H9 (cell line): ENCODE results near the gene SLC41A1. TPM values are rescaled to one million over a fixed set of nuclear protein-coding genes. Genes with fewer than 3 reads are reported as not detected.

Experiments
- DNase-seq: peaks from one replicate; pipeline ENCODE4 v3.0.0-alpha.2; 2017
- H2AFZ ChIP-seq: one replicate; pipeline ENCODE4 v1.6.1; 2013; ENCODE audit warnings: mild to moderate bottlenecking, low read length, control low read depth, moderate library complexity
- H2AK5ac ChIP-seq: 2 replicates; pipeline ENCODE4 v1.6.1; 2013; ENCODE audit warnings: low read length, control low read depth, mixed read lengths; ENCODE audit not compliant: insufficient read length
- H2BK120ac ChIP-seq: one replicate; pipeline ENCODE4 v1.6.1; 2013; ENCODE audit warnings: low read depth, mild to moderate bottlenecking, low read length, control low read depth, inconsistent platforms; ENCODE audit not compliant: poor library complexity, severe bottlenecking
- H2BK12ac ChIP-seq: 2 replicates; pipeline ENCODE4 v1.6.1; 2013; ENCODE audit warnings: low read length, control low read depth, mixed read lengths, low read depth; ENCODE audit not compliant: insufficient read length
- H2BK15ac ChIP-seq: 2 replicates; pipeline ENCODE4 v1.6.1; 2013; ENCODE audit warnings: low read depth, low read length, control low read depth
- H2BK20ac ChIP-seq: one replicate; pipeline ENCODE4 v1.6.1; 2013; ENCODE audit warnings: low read depth, mild to moderate bottlenecking, low read length, control low read depth, inconsistent platforms; ENCODE audit not compliant: poor library complexity, severe bottlenecking
- H2BK5ac ChIP-seq: 2 replicates; pipeline ENCODE4 v1.6.1; 2013; ENCODE audit warnings: low read length, control low read depth, mixed read lengths; ENCODE audit not compliant: insufficient read length
- H3K14ac ChIP-seq: 2 replicates; pipeline ENCODE4 v1.6.1; 2013; ENCODE audit warnings: low read length, control low read depth; ENCODE audit not compliant: insufficient read depth
- H3K18ac ChIP-seq: 2 replicates; pipeline ENCODE4 v1.6.1; 2013; ENCODE audit warnings: low read depth, mild to moderate bottlenecking, mixed read lengths, low read length, control low read depth; ENCODE audit not compliant: insufficient read length
- H3K23ac ChIP-seq: 2 replicates; pipeline ENCODE4 v1.6.1; 2013; ENCODE audit warnings: low read length, control low read depth, mixed read lengths, low read depth; ENCODE audit not compliant: insufficient read length
- H3K23me2 ChIP-seq: 2 replicates; pipeline ENCODE4 v1.6.1; 2013; ENCODE audit warnings: low read depth, mild to moderate bottlenecking, mixed read lengths, low read length, control low read depth; ENCODE audit not compliant: insufficient read length, poor library complexity, severe bottlenecking
- H3K27ac ChIP-seq: 2 replicates; pipeline ENCODE4 v1.5.1; 2013; ENCODE audit warnings: low read length, control low read depth, mixed read lengths, low read depth; ENCODE audit not compliant: insufficient read length
- H3K27me3 ChIP-seq: 2 replicates; pipeline ENCODE4 v1.6.1; 2013; ENCODE audit warnings: low read length, control low read depth, inconsistent platforms; ENCODE audit not compliant: insufficient read depth
- H3K4ac ChIP-seq: 2 replicates; pipeline ENCODE4 v1.6.1; 2013; ENCODE audit warnings: low read depth, mild to moderate bottlenecking, control low read depth, inconsistent platforms, low read length, moderate library complexity
- H3K4me1 ChIP-seq: 2 replicates; pipeline ENCODE4 v1.6.1; 2013; ENCODE audit warnings: low read length, control low read depth, inconsistent platforms; ENCODE audit not compliant: insufficient read depth
- H3K4me2 ChIP-seq: 2 replicates; pipeline ENCODE4 v1.6.1; 2013; ENCODE audit warnings: low read length, control low read depth, mixed read lengths; ENCODE audit not compliant: insufficient read length, insufficient read depth
- H3K56ac ChIP-seq: 2 replicates; pipeline ENCODE4 v1.6.1; 2013; ENCODE audit warnings: low read depth, mild to moderate bottlenecking, mixed read lengths, low read length, control low read depth; ENCODE audit not compliant: insufficient read length
- H3K79me1 ChIP-seq: 2 replicates; pipeline ENCODE4 v1.6.1; 2013; ENCODE audit warnings: low read depth, mild to moderate bottlenecking, moderate library complexity, low read length, control low read depth, inconsistent platforms; ENCODE audit not compliant: insufficient read depth, poor library complexity, severe bottlenecking
- H3K79me2 ChIP-seq: 2 replicates; pipeline ENCODE4 v1.6.1; 2013; ENCODE audit warnings: low read length, control low read depth, inconsistent platforms; ENCODE audit not compliant: insufficient read depth
- H3K9ac ChIP-seq: 2 replicates; pipeline ENCODE4 v1.6.1; 2013; ENCODE audit warnings: low read length, control low read depth, mixed read lengths; ENCODE audit not compliant: insufficient read length; ENCODE audit errors: extremely low read depth
- H3K9me3 ChIP-seq: one replicate; pipeline ENCODE4 v1.6.1; 2013; ENCODE audit warnings: low read depth, low read length, inconsistent platforms; ENCODE audit not compliant: control insufficient read depth
- H3T11ph ChIP-seq: one replicate; pipeline ENCODE4 v1.6.1; 2013; ENCODE audit warnings: mild to moderate bottlenecking, low read length, control low read depth, inconsistent platforms
- H4K20me1 ChIP-seq: one replicate; pipeline ENCODE4 v1.6.1; 2013; ENCODE audit not compliant: control insufficient read depth, insufficient read length, insufficient read depth
- H4K5ac ChIP-seq: 2 replicates; pipeline ENCODE4 v1.6.1; 2013; ENCODE audit warnings: low read depth, mild to moderate bottlenecking, mixed read lengths, low read length, control low read depth; ENCODE audit not compliant: insufficient read length
- H4K8ac ChIP-seq: replicated peaks from 2 replicates; pipeline ENCODE4 v1.6.1; 2013; ENCODE audit warnings: low read length, control low read depth, mixed read lengths, low read depth; ENCODE audit not compliant: insufficient read length
- H4K91ac ChIP-seq: 2 replicates; pipeline ENCODE4 v1.6.1; 2013; ENCODE audit warnings: low read depth, mild to moderate bottlenecking, moderate library complexity, mixed read lengths, low read length, control low read depth; ENCODE audit not compliant: insufficient read length
- H3K27ac Mint-ChIP-seq, 3 experiments: 2 replicates in 2 of 3; 3 replicates in 1 of 3; pipeline ENCODE4 v1.8.0; 2020 to 2021; ENCODE audit warnings: mixed read lengths in 3 of 3, mild to moderate bottlenecking in 1 of 3, moderate library complexity in 1 of 3
- H3K27me3 Mint-ChIP-seq: 2 replicates; pipeline ENCODE4 v1.8.0; 2021; ENCODE audit warnings: low read depth, mild to moderate bottlenecking, moderate library complexity, mixed read lengths
- H3K36me3 Mint-ChIP-seq, 3 experiments: 2 replicates in 2 of 3; 3 replicates in 1 of 3; pipeline ENCODE4 v1.8.0; 2020 to 2021; ENCODE audit warnings: low read depth in 3 of 3, mixed read lengths in 3 of 3; ENCODE audit not compliant: insufficient read depth in 1 of 3
- H3K4me1 Mint-ChIP-seq, 2 experiments: 2 replicates each; pipeline ENCODE4 v1.8.0; 2020; ENCODE audit warnings: mixed read lengths in 2 of 2
- H3K4me3 Mint-ChIP-seq, 2 experiments: 2 replicates in 1 of 2; 3 replicates in 1 of 2; pipeline ENCODE4 v1.8.0; 2020 to 2021; ENCODE audit warnings: mild to moderate bottlenecking in 2 of 2, mixed read lengths in 2 of 2, moderate library complexity in 1 of 2
- H3K9me3 Mint-ChIP-seq, 2 experiments: 2 replicates in 1 of 2; 3 replicates in 1 of 2; pipeline ENCODE4 v1.8.0; 2020; ENCODE audit warnings: mild to moderate bottlenecking in 2 of 2, mixed read lengths in 2 of 2, moderate library complexity in 1 of 2
- WGBS: extraction: QIAGEN DNeasy Blood & Tissue Kit; methylation state at CpG from one replicate; pipeline ENCODE4 v1.1.7; 2013; ENCODE audit warnings: missing lambda C conversion rate, low lambda C conversion rate, mixed read lengths; ENCODE audit not compliant: insufficient read length; ENCODE audit errors: extremely low coverage; 5-methylcytosine and 5-hydroxymethylcytosine counted together
- total RNA-seq: library from RNA; stranded (reverse); gene quantifications from 2 replicates; pipeline ENCODE4 v1.2.1, GENCODE V29; 2021
- TF ChIP-seq, protein P1 (sequence below): fragments of 200-600 bp; sonication (generic); conservative IDR thresholded peaks from 3 replicates; pipeline ENCODE4 v1.8.0; 2021; ENCODE audit warnings: antibody characterized with exemption, mild to moderate bottlenecking

The SLC41A1 gene
- total RNA-seq, 1 experiment from 2014 or later = 18.2 TPM

DNA sequence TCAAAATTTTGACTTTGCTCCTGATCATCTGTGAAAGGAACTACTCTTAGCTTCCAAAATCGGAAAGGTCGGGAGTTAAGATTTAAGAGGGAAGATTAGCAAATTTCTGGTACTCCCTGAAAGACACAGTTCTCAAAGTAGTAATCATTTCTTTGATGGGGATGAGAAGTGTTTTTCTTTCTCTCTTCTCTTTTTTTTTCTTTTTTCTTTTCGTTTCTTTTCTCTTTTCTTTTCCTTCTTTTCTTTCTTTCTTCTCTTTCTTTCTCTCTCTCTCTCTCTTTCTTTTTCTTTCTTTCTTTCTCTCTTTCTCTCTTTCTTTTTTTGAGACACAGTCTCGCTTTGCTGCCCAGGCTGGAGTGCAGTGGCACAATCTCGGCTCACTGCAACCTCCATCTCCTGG is 32.7 kb downstream of the SLC41A1 start:
- no CpG with 5 or more reads among the region's 5 CpGs for WGBS
- DNase-seq = no peak
- no peaks in the 10 kb centered on the region; the same call in 1 of the 2 replicates for H3K27me3 ChIP-seq
- no peak overlapping the region for H2BK120ac ChIP-seq
- Mint-ChIP-seq H3K4me3 (no peak overlapping the region), H3K27me3 (peaks cover 26% of the 10 kb centered on the region), H3K4me1 (peaks cover 3% of the 10 kb centered on the region in 2 experiments; a peak in 3 of 4 replicates), H3K9me3 (peaks cover 8 to 11% of the 10 kb centered on the region in 2 experiments; a peak in 4 of 5 replicates), H3K27ac (no peak overlapping the region), H3K36me3 (peaks cover 0 to 3% (median 2%) of the 10 kb centered on the region in 3 experiments; a peak in 3 of 7 replicates)
- no peak overlapping the region for H4K8ac ChIP-seq
- H2BK20ac ChIP-seq = no peak overlapping the region
- H3T11ph ChIP-seq = no peak overlapping the region
- no peak overlapping the region for H4K5ac ChIP-seq
- H3K9me3 ChIP-seq = no peaks in the 10 kb centered on the region
- H3K79me1 ChIP-seq = no peaks in the 10 kb centered on the region
- H3K9ac ChIP-seq = no peak overlapping the region
- H3K79me2 ChIP-seq = no peaks in the 10 kb centered on the region
- no peak overlapping the region for H3K14ac ChIP-seq
- no peak overlapping the region for H3K27ac ChIP-seq
- no peak overlapping the region for H3K56ac ChIP-seq
- H2BK15ac ChIP-seq = no peak overlapping the region
- no peak overlapping the region for H3K23ac ChIP-seq
- TF ChIP-seq, protein P1, sequence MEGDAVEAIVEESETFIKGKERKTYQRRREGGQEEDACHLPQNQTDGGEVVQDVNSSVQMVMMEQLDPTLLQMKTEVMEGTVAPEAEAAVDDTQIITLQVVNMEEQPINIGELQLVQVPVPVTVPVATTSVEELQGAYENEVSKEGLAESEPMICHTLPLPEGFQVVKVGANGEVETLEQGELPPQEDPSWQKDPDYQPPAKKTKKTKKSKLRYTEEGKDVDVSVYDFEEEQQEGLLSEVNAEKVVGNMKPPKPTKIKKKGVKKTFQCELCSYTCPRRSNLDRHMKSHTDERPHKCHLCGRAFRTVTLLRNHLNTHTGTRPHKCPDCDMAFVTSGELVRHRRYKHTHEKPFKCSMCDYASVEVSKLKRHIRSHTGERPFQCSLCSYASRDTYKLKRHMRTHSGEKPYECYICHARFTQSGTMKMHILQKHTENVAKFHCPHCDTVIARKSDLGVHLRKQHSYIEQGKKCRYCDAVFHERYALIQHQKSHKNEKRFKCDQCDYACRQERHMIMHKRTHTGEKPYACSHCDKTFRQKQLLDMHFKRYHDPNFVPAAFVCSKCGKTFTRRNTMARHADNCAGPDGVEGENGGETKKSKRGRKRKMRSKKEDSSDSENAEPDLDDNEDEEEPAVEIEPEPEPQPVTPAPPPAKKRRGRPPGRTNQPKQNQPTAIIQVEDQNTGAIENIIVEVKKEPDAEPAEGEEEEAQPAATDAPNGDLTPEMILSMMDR = no peak
- H3K18ac ChIP-seq = no peak overlapping the region
- H3K4ac ChIP-seq = no peak overlapping the region
- no peak overlapping the region for H4K91ac ChIP-seq
- no peak overlapping the region for H2BK12ac ChIP-seq
- no peak overlapping the region for H2BK5ac ChIP-seq
- no peak overlapping the region for H2AK5ac ChIP-seq
- H3K4me1 ChIP-seq = no peaks in the 10 kb centered on the region
- no peak overlapping the region for H3K4me2 ChIP-seq
- H4K20me1 ChIP-seq = no peaks in the 10 kb centered on the region
- no peaks in the 10 kb centered on the region for H3K23me2 ChIP-seq
- no peak overlapping the region for H2AFZ ChIP-seq
